GM21737 (cell line): Measurements from ENCODE around the gene PRRX1.

ENCODE experiments used
- ATAC-seq: cut with Tn5 transposase; IDR thresholded peaks from one replicate; pipeline ENCODE4 v1.9.1; 2021; ENCODE audit warnings: mild to moderate bottlenecking, moderate library complexity; ENCODE audit not compliant: unreplicated experiment

PRRX1 gene

GRCh38 chr1:170714938-170715337 lies 51.0 kb downstream of the PRRX1 start:
- no peak for ATAC-seq

GRCh38 chr1:170716835-170717429 lies 53.0 kb downstream of the PRRX1 start:
- ATAC-seq = no peak

- ATAC-seq = no peak
Observed at GRCh38 chr1:170720661-170721060, 56.7 kb downstream of the PRRX1 start.

- ATAC-seq = no peak
Observed at GRCh38 chr1:170721621-170722020, 57.7 kb downstream of the PRRX1 start.

- no peak for ATAC-seq
Observed at GRCh38 chr1:170723518-170723917, 59.6 kb downstream of the PRRX1 start.

- ATAC-seq = no peak
Observed at GRCh38 chr1:170725326-170725725, 61.4 kb downstream of the PRRX1 start.

GRCh38 chr1:170727963-170728362 lies 64.0 kb downstream of the PRRX1 start:
- no peak for ATAC-seq

- no peak for ATAC-seq
Observed at GRCh38 chr1:170729225-170730002, 65.5 kb downstream of the PRRX1 start.

- no peak for ATAC-seq
Observed at GRCh38 chr1:170730014-170730413, 66.1 kb downstream of the PRRX1 start.

GRCh38 chr1:170730438-170730837 lies 66.5 kb downstream of the PRRX1 start:
- no peak for ATAC-seq

GRCh38 chr1:170731566-170732251 lies 67.8 kb downstream of the PRRX1 start:
- ATAC-seq = no peak

- no peak for ATAC-seq
Observed at GRCh38 chr1:170732252-170732588, 68.3 kb downstream of the PRRX1 start.

- no peak for ATAC-seq
Observed at GRCh38 chr1:170734412-170735175, 70.7 kb downstream of the PRRX1 start.

- ATAC-seq = no peak
Observed at GRCh38 chr1:170735366-170736263, 71.7 kb downstream of the PRRX1 start.

- no peak for ATAC-seq
Observed at GRCh38 chr1:170739803-170740202, 75.9 kb downstream of the PRRX1 start.

GRCh38 chr1:170741678-170742077 lies 77.7 kb downstream of the PRRX1 start:
- ATAC-seq = no peak

- ATAC-seq = no peak
Observed at GRCh38 chr1:170742600-170742999, 78.7 kb downstream of the PRRX1 start.

GRCh38 chr1:170743083-170743482 lies 79.2 kb downstream of the PRRX1 start:
- ATAC-seq = no peak

GRCh38 chr1:170749549-170749948 lies 85.6 kb downstream of the PRRX1 start:
- ATAC-seq = no peak

- no peak for ATAC-seq
Observed at GRCh38 chr1:170749959-170750358, 86.0 kb downstream of the PRRX1 start.
